Measurements from ENCODE around the gene PIP5K1A. TPM values are rescaled to one million over a fixed set of nuclear protein-coding genes. Genes with fewer than 3 reads are reported as not detected.

Gene PIP5K1A
- total and polyA plus RNA-seq, 9 of the 15 experiments (the other 6 are each of a cell fraction or from before 2014, with no cell fraction given), result 1.9 to 42.4 (median 18.8) TPM

DNA sequence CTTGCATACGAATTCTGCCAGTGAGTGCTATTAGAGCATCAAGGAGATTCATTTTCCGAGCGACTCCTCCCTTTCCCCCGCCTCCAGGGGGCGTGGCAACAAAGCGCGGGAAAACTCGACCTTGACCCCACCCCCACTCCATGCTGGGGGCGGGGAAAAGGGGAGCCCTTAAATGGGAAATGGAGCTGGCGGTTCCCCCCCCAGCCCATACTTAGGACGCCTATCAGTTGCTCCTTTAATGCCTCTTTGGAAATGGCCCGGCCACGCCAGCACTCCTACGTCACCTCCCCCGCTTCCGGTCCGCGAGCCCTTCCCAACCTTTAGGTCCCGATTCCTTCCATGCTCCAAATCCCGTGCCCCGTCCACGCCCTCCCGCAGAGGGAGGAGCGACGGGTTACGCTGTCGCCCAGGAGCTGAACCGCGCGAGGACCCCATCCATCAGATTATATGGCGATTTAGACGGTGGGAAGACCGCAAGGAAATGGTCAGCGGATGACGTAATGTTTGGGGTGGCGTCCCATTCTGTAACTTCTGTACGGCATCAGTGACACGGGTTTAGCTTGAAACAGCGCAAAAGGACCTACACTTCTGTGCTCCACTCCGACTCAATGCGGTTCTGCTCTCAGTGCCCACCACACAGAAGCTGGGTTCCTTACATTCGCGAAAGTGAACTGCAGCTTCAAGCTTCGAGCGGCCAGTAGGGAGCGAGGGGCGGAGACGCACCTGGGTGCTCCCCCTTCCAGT lies 83.0 kb downstream of the PIP5K1A start (continued):
- TF ChIP-seq, protein P1, sequence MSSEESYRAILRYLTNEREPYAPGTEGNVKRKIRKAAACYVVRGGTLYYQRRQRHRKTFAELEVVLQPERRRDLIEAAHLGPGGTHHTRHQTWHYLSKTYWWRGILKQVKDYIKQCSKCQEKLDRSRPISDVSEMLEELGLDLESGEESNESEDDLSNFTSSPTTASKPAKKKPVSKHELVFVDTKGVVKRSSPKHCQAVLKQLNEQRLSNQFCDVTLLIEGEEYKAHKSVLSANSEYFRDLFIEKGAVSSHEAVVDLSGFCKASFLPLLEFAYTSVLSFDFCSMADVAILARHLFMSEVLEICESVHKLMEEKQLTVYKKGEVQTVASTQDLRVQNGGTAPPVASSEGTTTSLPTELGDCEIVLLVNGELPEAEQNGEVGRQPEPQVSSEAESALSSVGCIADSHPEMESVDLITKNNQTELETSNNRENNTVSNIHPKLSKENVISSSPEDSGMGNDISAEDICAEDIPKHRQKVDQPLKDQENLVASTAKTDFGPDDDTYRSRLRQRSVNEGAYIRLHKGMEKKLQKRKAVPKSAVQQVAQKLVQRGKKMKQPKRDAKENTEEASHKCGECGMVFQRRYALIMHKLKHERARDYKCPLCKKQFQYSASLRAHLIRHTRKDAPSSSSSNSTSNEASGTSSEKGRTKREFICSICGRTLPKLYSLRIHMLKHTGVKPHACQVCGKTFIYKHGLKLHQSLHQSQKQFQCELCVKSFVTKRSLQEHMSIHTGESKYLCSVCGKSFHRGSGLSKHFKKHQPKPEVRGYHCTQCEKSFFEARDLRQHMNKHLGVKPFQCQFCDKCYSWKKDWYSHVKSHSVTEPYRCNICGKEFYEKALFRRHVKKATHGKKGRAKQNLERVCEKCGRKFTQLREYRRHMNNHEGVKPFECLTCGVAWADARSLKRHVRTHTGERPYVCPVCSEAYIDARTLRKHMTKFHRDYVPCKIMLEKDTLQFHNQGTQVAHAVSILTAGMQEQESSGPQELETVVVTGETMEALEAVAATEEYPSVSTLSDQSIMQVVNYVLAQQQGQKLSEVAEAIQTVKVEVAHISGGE (CRISPR knock-in tag; IDR thresholded peaks at IDR 0.05), result peak in 2 of 3 experiments; percentile 40 to 57; a peak in 3 of 6 replicates
- TF ChIP-seq TAF7 (tag; IDR thresholded peaks at IDR 0.05) (peak; percentile 80; the same call in 1 of the 2 replicates), SMAD2 (IDR thresholded peaks at IDR 0.05; ENCODE audit: low read depth, low read length) (no peak), HMG20A (CRISPR knock-in tag; conservative IDR thresholded peaks at IDR 0.05) (no peak), CHD2 (IDR thresholded peaks at IDR 0.05; ENCODE audit: low read depth, low read length) (peak; percentile 60), ZNF717 (CRISPR knock-in tag; IDR thresholded peaks at IDR 0.05) (no peak), LEF1 (IDR thresholded peaks at IDR 0.05) (no peak; the same call in 1 of the 2 replicates), HLTF (IDR thresholded peaks at IDR 0.05) (peak; percentile 71; the same call in 1 of the 2 replicates), RCOR1 (IDR thresholded peaks at IDR 0.05; ENCODE audit: borderline replicate concordance in 1 of 2, low read depth in 2 of 2, low read length in 2 of 2) (peak in 1 of 2 experiments; percentile 56; a peak in 1 of 4 replicates), HMG20B (CRISPR knock-in tag; IDR thresholded peaks at IDR 0.05) (no peak), ZKSCAN8 (CRISPR knock-in tag; IDR thresholded peaks at IDR 0.05) (no peak), MAFF (IDR thresholded peaks at IDR 0.05; ENCODE audit: low read length) (no peak), RNF2 (IDR thresholded peaks at IDR 0.05) (peak; percentile 90), GTF2A2 (tag; IDR thresholded peaks at IDR 0.05) (no peak), L3MBTL2 (IDR thresholded peaks at IDR 0.05) (peak; percentile 94), ESRRB (CRISPR knock-in tag; IDR thresholded peaks at IDR 0.05; ENCODE audit: borderline replicate concordance) (no peak)
- TF ChIP-seq, protein P2, sequence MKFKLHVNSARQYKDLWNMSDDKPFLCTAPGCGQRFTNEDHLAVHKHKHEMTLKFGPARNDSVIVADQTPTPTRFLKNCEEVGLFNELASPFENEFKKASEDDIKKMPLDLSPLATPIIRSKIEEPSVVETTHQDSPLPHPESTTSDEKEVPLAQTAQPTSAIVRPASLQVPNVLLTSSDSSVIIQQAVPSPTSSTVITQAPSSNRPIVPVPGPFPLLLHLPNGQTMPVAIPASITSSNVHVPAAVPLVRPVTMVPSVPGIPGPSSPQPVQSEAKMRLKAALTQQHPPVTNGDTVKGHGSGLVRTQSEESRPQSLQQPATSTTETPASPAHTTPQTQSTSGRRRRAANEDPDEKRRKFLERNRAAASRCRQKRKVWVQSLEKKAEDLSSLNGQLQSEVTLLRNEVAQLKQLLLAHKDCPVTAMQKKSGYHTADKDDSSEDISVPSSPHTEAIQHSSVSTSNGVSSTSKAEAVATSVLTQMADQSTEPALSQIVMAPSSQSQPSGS (CRISPR knock-in tag; IDR thresholded peaks at IDR 0.05), result peak; percentile 88
- TF ChIP-seq, protein P3, sequence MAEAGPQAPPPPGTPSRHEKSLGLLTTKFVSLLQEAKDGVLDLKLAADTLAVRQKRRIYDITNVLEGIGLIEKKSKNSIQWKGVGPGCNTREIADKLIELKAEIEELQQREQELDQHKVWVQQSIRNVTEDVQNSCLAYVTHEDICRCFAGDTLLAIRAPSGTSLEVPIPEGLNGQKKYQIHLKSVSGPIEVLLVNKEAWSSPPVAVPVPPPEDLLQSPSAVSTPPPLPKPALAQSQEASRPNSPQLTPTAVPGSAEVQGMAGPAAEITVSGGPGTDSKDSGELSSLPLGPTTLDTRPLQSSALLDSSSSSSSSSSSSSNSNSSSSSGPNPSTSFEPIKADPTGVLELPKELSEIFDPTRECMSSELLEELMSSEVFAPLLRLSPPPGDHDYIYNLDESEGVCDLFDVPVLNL (CRISPR knock-in tag; IDR thresholded peaks at IDR 0.05; ENCODE audit: low read depth), result peak; percentile 79; the same call in 1 of the 2 replicates
- TF ChIP-seq, protein P4, sequence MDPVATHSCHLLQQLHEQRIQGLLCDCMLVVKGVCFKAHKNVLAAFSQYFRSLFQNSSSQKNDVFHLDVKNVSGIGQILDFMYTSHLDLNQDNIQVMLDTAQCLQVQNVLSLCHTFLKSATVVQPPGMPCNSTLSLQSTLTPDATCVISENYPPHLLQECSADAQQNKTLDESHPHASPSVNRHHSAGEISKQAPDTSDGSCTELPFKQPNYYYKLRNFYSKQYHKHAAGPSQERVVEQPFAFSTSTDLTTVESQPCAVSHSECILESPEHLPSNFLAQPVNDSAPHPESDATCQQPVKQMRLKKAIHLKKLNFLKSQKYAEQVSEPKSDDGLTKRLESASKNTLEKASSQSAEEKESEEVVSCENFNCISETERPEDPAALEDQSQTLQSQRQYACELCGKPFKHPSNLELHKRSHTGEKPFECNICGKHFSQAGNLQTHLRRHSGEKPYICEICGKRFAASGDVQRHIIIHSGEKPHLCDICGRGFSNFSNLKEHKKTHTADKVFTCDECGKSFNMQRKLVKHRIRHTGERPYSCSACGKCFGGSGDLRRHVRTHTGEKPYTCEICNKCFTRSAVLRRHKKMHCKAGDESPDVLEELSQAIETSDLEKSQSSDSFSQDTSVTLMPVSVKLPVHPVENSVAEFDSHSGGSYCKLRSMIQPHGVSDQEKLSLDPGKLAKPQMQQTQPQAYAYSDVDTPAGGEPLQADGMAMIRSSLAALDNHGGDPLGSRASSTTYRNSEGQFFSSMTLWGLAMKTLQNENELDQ (CRISPR knock-in tag; IDR thresholded peaks at IDR 0.05; ENCODE audit: borderline replicate concordance), result peak; percentile 87; the same call in 1 of the 2 replicates

Measured in K562 (cell line).